Ishikawa (cell line): ENCODE measurements around the gene SPOCK1.

Experiments used
- CEBPB ChIP-seq: IDR thresholded peaks from 2 replicates; pipeline ENCODE4 v1.6.1; 2012
- CREB1 ChIP-seq: IDR thresholded peaks from 2 replicates; pipeline ENCODE4 v1.6.1; 2012; ENCODE audit warnings: low read depth
- EGR1 ChIP-seq: IDR thresholded peaks from 2 replicates; pipeline ENCODE4 v1.6.1; 2012
- EP300 ChIP-seq: IDR thresholded peaks from 2 replicates; pipeline ENCODE4 v1.6.1; 2012; ENCODE audit warnings: borderline replicate concordance
- FOXM1 ChIP-seq: IDR thresholded peaks from 2 replicates; pipeline ENCODE4 v1.6.1; 2012; ENCODE audit warnings: low read depth, borderline replicate concordance
- MAX ChIP-seq: IDR thresholded peaks from 2 replicates; pipeline ENCODE4 v1.6.1; 2012
- NFIC ChIP-seq: IDR thresholded peaks from 2 replicates; pipeline ENCODE4 v1.6.1; 2012
- RAD21 ChIP-seq: IDR thresholded peaks from 2 replicates; pipeline ENCODE4 v1.6.1; 2012; ENCODE audit warnings: low read depth
- REST ChIP-seq: IDR thresholded peaks from 2 replicates; pipeline ENCODE4 v1.6.1; 2012; ENCODE audit warnings: low read depth, mild to moderate bottlenecking
- TAF1 ChIP-seq: IDR thresholded peaks from 2 replicates; pipeline ENCODE4 v1.6.1; 2012; ENCODE audit warnings: low read depth, mild to moderate bottlenecking
- TEAD4 ChIP-seq: IDR thresholded peaks from 2 replicates; pipeline ENCODE4 v1.6.1; 2012
- USF1 ChIP-seq: IDR thresholded peaks from 2 replicates; pipeline ENCODE4 v1.6.1; 2012
- YY1 ChIP-seq: IDR thresholded peaks from 2 replicates; pipeline ENCODE4 v1.6.1; 2012; ENCODE audit warnings: low read depth
- ZBTB7A ChIP-seq: IDR thresholded peaks from 2 replicates; pipeline ENCODE4 v1.6.1; 2012; ENCODE audit warnings: low read depth

GRCh38 chr5:137101544-137101943 is 397.6 kb downstream of the SPOCK1 start:
- TF ChIP-seq REST (no peak), CREB1 (no peak), MAX (no peak), RAD21 (no peak), FOXM1 (no peak), USF1 (no peak), TAF1 (no peak), EP300 (no peak), YY1 (no peak), CEBPB (no peak), NFIC (no peak), TEAD4 (no peak), EGR1 (no peak), ZBTB7A (no peak)
